Right forelimb (tissue), 1 donor: ENCODE data around the gene BDKRB2.
A peak's percentile ranks its signal among the peaks of the same experiment; 100 is the strongest.

ENCODE experiments used
- DNase-seq: peaks from one replicate; pipeline ENCODE4 v3.0.0-alpha.2; 2018

BDKRB2 gene

DNA sequence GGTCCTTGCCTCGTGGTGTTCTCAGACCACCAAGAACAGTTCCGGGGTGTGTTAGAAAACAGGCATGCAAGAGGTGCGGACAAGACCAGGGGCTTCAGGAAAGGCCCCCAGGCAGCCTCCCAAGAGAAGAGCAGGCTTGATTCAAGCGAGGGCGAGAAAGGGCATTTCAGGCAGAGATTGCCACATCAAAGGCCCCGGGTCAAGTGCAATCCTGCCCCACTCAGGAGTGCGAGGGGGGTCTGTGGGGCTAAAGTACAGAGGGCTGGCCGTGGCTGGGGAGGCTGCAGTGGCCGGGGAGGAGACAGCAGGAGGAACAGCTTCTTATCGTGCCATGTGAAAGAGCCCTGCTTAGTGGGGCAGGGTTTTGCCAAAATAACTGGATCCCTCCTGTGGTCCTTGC is 2.7 kb upstream of the BDKRB2 start:
- no peak for DNase-seq

- no peak for DNase-seq
These were observed 2.1 kb upstream of the BDKRB2 start for GRCh38 chr14:96202441-96203094.

- no peak for DNase-seq
These were observed 1.5 kb upstream of the BDKRB2 start for GRCh38 chr14:96203116-96203515.

DNA sequence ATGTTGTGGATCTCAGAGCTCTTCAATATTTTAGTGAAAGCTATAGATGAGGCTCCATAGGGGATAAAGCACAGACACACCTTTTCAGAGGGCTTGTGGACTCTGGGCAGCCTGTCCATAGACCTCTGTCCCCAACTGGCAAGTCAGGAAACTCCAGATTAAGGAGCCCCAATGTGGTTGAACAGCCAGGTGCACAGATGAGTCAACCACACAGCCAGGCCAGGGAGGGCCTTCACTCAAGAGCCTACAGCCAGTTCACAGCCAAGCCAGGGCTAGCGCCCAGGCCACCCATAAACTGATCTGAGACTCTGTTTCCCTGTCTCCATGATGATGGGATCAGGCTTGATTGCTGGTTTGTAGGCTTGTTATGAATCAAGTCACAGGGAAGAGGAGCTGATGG is 1.0 kb upstream of the BDKRB2 start:
- DNase-seq: no peak

DNA sequence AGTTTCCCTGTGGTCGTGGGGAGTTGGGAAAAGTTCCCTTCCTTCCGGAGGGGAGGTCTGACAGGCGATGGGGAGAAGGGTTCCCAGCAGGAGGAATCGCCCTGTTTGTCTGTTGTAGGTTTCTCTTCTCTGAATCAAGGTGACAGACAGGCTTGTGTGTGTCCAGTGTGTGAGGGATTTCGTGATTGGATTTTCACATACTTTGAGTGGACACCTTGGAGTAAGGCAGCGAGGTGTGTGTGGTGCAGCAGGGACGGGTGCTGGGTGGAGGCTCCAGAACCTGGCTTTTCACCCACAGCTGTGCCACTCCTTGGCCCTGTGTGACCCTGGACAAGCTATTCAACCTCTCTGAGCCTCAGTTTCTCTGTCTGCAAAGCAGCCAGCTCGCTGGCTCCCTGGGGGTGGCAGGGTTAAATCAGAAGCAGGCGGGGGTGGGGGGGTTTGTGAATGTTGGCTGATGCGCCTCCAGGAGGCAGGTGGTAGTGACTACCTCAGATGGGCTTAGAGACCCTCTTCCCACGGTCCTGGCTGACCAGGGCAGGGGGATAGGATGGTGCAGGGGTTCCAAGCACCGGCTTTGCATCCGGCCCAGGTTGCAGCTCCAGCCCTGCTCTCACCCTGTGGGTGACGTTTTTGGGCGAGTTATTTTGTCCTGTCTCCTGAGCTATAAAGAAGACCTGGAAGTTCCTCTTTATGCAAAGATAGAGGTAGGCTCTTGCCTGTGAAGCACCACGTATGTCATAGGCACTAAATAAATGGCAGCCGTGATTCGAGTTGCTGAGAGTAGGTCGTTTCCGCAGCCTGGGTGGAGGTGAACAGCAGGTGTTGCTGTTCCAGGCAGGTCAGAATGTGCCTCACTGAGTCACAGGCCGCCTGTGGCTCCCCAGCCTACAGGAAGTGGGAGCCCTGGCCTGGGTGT is 679 bp downstream of the BDKRB2 start:
- no peak for DNase-seq

DNA sequence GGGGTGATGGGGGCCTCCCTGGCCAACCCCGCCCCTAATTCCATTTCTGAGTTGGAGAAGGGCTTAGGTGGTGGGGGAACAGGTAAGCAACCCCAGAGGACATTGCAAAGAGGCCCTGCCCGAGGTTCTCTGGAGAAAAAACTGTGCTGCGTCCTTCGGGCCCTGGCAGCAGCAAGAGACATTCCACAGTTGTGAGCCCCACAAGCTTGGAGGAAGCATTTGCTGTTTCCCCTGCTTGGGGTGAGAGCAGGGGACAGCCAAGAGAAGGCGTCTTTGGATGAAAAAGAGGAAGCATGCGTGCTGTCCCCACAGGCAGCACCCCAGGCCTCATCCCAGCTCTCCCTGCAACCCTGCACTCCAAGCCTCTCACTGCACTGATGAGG is 1.3 kb downstream of the BDKRB2 start:
- DNase-seq: no peak

- DNase-seq: no peak
These were observed 1.8 kb downstream of the BDKRB2 start for GRCh38 chr14:96206461-96206860.

- DNase-seq: no peak
These were observed 3.0 kb downstream of the BDKRB2 start for GRCh38 chr14:96207686-96208085.

GRCh38 chr14:96208739-96209138 is 4.1 kb downstream of the BDKRB2 start:
- no peak for DNase-seq

GRCh38 chr14:96212140-96212539 is 7.5 kb downstream of the BDKRB2 start:
- DNase-seq: no peak

DNA sequence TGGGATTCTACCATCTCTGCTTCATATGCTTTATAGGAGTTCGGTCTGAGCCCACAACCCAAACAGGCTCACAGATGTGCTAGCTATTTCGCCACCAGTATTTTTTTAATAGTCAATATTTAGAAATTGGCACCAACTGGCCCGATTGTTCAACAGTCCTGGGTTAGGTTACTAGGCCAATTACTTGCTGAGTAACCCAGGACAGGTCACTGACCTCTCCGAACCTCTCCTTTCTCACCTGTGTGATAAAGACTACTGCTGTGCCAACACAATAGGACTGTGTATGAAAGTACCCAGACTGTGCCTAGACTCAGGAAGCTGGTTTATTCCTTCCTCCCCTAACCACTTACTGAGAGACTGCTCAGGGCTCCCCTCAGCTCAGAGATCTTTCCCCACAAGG is 8.3 kb downstream of the BDKRB2 start:
- DNase-seq: no peak

GRCh38 chr14:96213871-96214465 is 9.3 kb downstream of the BDKRB2 start:
- no peak for DNase-seq

- no peak for DNase-seq
These were observed 10.2 kb downstream of the BDKRB2 start for GRCh38 chr14:96214793-96215192.

- DNase-seq: no peak
These were observed 11.0 kb downstream of the BDKRB2 start for GRCh38 chr14:96215452-96216244.

DNA sequence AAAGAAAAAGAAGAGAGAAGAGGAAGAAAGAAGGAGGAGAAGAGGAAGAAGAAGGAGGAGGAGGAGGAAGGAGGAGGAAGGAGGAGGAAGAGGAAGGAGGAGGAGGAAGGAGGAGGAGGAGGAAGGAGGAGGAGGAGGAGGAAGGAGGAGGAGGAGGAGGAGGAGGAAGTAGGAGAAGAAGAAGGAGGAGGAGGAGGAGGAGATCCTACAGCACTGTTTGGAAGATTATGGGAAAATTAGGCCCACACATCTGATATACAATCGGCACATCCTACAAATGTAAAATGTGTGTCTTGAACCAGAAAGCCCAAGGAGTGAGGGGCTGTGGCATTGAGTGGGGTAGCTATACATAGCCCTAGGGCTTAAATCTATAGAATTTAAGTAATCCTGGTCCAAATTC is 12.0 kb downstream of the BDKRB2 start:
- DNase-seq: no peak

GRCh38 chr14:96217376-96217913 is 12.8 kb downstream of the BDKRB2 start:
- no peak for DNase-seq

GRCh38 chr14:96221109-96221650 is 16.5 kb downstream of the BDKRB2 start:
- DNase-seq: no peak

DNA sequence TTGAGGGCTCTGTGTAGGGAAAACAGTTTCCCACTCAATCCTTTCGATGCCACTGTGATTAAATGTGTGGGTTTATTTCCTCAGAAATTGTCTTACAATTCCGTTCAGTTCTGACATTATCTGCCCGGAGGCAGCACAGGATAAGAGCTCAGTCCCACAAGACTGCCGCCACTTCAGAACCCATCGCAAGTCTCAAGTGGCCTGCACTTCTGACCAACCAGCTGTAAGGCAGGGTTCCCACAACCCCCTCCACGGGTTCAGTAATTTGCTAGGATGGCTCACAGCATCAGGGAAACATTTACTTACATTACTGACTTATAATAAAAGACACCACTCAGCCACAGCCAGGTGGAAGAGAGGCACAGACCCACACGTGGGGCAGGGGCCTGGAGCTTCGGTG is 17.2 kb downstream of the BDKRB2 start:
- no peak for DNase-seq

- DNase-seq: no peak
These were observed 19.9 kb downstream of the BDKRB2 start for GRCh38 chr14:96224480-96225096.

- no peak for DNase-seq
These were observed 20.6 kb downstream of the BDKRB2 start for GRCh38 chr14:96225213-96225612.

- peak; percentile 71 for DNase-seq
These were observed 21.1 kb downstream of the BDKRB2 start for GRCh38 chr14:96225745-96226151.

GRCh38 chr14:96227428-96227827 is 22.8 kb downstream of the BDKRB2 start:
- no peak for DNase-seq
